HG02885 (cell line): Measurements from ENCODE around the gene LRRC9.
A peak's percentile ranks its signal among the peaks of the same experiment; 100 is the strongest.
"Not testable (repeated sequence)": the region's sequence is repeated elsewhere in the genome, so short reads cannot be mapped to it uniquely, and the experiment has no call there.

Experiments used
- ATAC-seq: cut with Tn5 transposase; IDR thresholded peaks from one replicate; pipeline ENCODE4 v1.9.1; 2021; ENCODE audit warnings: mild to moderate bottlenecking; ENCODE audit not compliant: unreplicated experiment, poor library complexity

Gene LRRC9

GRCh38 chr14:60051721-60052221 lies 131.8 kb downstream of the LRRC9 start:
- no peak for ATAC-seq

- no peak for ATAC-seq
Observed at GRCh38 chr14:60058087-60058486, 138.1 kb downstream of the LRRC9 start.

- ATAC-seq = no peak
Observed at GRCh38 chr14:60061371-60061770, 141.4 kb downstream of the LRRC9 start.

- ATAC-seq = peak; percentile 79
Observed at GRCh38 chr14:60064491-60065072, 144.6 kb downstream of the LRRC9 start.

- no peak for ATAC-seq
Observed at GRCh38 chr14:60067882-60068281, 147.9 kb downstream of the LRRC9 start.

GRCh38 chr14:60079723-60080122 lies 159.8 kb downstream of the LRRC9 start:
- no peak for ATAC-seq

- ATAC-seq = no peak
Observed at GRCh38 chr14:60085085-60085484, 165.1 kb downstream of the LRRC9 start.

GRCh38 chr14:60085693-60086092 lies 165.7 kb downstream of the LRRC9 start:
- ATAC-seq = no peak

GRCh38 chr14:60087668-60088067 lies 167.7 kb downstream of the LRRC9 start:
- no peak for ATAC-seq

GRCh38 chr14:60089221-60089620 lies 169.3 kb downstream of the LRRC9 start:
- ATAC-seq = no peak

- no peak for ATAC-seq
Observed at GRCh38 chr14:60090864-60091519, 171.0 kb downstream of the LRRC9 start.

GRCh38 chr14:60091550-60092525 lies 171.9 kb downstream of the LRRC9 start, which contains the start of gene PCNX4:
Gene PCNX4 (plus strand): TSS chr14:60091923. CDS start chr14:60107639, 15,716 bp downstream.
- ATAC-seq = peak; percentile 97

GRCh38 chr14:60092526-60092920 lies 172.6 kb downstream of the LRRC9 start:
- no peak for ATAC-seq

GRCh38 chr14:60093080-60093479 lies 173.1 kb downstream of the LRRC9 start:
- no peak for ATAC-seq

GRCh38 chr14:60093606-60094005 lies 173.7 kb downstream of the LRRC9 start:
- ATAC-seq = no peak

GRCh38 chr14:60094306-60094897 lies 174.5 kb downstream of the LRRC9 start:
- no peak for ATAC-seq

GRCh38 chr14:60095231-60095630 lies 175.3 kb downstream of the LRRC9 start:
- no peak for ATAC-seq

- ATAC-seq = no peak
Observed at GRCh38 chr14:60095781-60096450, 176.0 kb downstream of the LRRC9 start.

GRCh38 chr14:60097974-60098373 lies 178.0 kb downstream of the LRRC9 start:
- no peak for ATAC-seq

- ATAC-seq = not testable (repeated sequence)
Observed at GRCh38 chr14:60099855-60100254, 179.9 kb downstream of the LRRC9 start.
